GM15510 (cell line): ENCODE measurements around the gene TMEM164.

ENCODE experiments used
- POLR2A ChIP-seq: IDR thresholded peaks from 3 replicates; pipeline ENCODE4 v1.6.1; 2011; ENCODE audit warnings: borderline replicate concordance; ENCODE audit not compliant: insufficient read length; ENCODE audit errors: extremely low read depth

The TMEM164 gene

DNA sequence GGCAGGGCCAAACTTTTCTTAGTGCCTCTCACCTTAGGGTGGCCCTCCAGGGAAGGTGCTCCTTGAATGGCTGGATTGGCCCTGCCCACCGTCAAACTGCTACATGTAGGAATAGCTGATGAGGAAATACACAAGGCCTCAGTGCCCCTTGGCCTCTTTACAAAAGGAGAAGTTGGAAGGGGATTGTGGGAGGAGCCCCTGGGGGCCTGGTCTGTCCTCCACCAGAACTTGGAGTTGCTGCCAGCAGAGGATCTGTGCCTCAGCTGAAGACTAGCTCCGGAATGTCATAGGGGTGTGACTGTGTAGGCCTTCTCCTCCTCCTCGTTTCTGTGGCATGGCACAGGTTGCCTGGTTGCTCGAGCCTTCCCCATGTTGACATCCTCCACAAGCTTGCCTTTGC lies 172.2 kb downstream of the TMEM164 start:
- TF ChIP-seq POLR2A = no peak

DNA sequence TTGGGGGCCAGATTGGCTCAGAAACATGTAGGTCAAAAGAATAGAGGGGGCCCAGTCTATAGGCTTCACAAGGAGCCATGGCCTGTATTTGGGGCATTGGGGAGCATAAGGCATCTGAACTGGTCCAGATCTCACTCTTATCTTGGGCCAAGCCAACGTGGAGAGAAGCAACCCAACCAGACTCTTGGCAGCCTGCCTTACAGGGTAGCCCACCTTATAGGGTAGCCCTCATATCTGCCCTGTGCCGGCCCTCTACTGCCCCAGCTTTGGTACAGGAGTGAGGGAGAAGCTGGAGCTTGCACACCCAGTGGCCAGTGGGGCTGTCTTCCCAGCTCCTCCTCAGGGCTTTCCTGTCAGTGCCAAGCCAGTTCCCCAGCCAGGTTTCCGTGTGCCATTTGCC lies 172.8 kb downstream of the TMEM164 start:
- TF ChIP-seq POLR2A = no peak

DNA sequence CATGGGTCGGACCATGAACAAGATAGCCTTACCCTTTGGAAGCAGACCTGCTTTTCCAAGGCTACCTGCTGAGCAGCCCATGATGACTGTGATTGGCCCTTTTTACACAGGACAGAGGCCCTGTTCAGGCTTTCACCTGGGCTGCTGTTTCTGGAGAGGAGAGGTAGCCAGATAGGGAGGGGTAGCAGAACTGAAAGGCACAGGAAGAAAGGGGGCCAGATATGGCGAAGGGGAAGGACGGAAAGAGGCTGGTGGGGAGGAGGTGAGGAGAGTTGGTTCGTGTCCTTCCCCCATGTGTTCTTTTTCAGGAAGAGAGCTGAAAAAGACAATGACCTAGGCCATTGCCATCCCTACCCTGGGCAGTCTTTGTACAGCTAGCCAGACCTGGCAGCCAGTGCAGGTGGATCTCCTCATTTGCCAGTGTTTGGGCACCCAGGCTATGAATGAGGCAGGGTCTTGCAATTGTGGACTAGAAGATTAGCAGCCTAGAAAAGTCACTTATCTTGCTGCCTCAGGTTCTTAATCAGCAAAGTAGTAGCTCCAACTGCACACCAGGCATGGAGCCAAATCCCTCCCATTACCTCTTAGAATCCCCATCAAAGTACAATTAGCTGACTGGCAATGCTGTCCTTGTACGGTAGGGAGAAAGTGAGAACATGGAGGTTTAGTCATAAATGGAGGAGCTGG lies 175.4 kb downstream of the TMEM164 start:
- TF ChIP-seq POLR2A = no peak

DNA sequence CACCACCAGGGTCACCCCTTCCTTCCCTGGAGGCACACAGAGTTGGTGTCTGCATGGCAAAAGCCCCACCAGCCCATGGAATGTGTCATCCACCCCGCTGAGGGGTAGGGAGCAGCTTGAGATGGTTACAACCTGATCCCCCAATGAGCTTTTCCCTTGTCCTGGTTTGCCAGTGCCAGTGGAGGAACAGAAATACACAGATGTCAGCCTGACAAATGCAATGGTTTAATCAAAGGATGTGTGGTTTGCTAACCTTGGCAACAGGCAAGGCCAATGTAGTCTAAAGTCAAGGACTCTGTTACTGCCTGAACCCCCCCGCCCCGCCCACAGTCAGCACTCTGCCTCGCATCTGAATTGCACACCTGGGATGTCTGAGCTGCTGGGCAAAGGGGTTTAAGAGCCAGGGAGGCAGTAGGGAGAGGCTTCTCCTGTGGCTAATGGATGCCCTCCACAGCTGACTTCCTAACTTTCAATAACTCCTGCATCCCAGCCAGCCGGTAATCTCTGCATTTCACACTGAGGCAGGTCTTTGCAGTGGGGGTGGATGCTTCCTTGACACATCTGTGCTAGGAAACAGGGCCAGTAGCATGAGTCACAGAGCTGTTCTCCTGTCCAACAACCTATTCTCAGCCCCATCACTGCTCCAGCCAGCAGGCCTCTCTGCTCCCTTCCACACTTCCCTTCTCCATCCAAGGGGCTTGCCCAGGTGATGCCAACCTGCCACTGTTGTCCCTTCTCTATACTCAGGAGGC lies 177.4 kb downstream of the TMEM164 start:
- no peak for TF ChIP-seq POLR2A

DNA sequence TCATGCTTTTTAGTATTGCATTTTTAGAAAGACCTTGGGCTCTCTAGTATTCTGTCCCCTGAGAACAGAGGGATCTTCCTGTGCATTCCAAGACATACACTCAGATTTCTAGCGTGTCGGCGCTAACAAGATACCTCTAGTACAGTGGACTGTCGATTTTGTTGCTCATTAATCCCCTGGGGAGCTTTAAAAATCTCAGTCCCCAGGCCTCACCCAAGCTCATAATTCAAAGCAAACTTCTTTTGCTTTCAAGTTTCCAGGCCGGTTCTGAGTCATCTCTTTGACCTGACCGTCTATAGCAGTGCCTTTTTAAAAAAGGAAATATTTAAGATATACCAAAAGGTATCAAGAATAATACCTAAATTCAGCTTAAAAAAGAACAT lies 178.0 kb downstream of the TMEM164 start:
- no peak for TF ChIP-seq POLR2A

DNA sequence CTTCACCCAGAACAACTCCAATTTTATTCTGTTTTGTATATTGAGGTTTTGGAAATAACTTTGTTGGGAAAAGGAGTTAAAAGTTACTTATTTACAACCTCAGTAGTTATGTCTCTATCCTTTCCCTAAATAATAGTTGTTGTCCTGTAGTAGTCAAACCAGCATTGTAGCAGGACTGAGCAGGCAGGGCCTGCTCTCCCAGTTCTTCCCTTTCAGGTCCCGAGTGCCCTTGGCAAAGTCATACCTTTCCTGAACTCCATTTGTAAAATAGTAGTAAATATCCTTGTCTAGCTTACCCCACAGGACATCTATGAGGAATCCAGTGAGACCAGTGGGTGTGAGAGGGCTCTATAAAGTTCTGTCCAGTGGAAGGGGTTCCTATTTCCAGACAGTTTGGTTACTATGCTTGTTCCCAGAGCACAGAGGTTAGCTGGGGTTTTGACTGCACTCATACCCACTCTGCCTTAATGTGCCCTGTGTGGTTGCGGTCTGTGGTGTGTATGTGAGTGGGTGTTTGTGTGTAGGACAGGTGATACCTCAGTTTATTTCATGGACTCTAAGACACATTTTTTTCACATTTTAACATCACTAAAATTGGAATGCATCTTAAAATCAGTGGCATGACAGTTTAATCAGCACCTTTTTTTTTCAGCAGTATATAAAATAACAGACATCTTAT lies 178.7 kb downstream of the TMEM164 start:
- TF ChIP-seq POLR2A = no peak

DNA sequence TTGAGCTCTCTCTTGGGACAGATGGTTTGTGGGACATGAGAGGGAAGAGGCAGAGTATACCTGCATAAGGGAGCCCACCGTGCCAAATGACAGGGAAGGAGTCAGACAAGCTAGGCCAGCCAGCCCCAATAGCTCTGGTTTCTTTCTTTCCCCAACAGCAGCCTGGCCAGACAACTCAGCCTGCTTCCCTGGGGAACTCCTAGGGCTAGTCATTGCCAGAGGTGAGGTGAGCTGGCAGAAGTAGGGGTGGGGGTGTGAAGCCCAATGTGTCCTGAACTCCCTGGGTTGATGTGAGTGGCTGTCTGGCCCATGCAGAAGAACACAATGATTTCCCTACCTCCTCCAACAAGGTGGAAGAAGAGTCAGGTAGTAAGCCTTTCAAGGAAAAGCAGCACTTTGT lies 179.4 kb downstream of the TMEM164 start:
- TF ChIP-seq POLR2A = no peak

DNA sequence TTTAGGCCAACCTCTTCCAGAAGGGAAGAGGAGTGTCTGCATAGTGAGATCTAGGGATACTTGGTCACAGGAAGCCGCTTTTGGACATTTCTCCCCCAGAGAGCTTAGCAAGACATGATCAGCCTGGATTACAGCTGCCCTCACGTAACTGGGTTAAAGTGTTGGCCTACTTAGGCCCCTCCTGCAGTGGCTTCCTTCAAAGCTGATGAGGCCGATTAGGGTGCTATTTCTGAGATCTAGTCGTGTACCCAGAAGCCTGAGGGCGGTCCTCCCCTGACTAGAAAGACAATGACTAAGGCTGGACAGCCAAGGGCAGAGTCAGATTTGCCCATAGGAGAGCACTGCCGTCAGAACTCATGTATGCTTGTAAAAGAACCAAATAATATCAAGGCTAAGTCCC lies 180.0 kb downstream of the TMEM164 start:
- no peak for TF ChIP-seq POLR2A

DNA sequence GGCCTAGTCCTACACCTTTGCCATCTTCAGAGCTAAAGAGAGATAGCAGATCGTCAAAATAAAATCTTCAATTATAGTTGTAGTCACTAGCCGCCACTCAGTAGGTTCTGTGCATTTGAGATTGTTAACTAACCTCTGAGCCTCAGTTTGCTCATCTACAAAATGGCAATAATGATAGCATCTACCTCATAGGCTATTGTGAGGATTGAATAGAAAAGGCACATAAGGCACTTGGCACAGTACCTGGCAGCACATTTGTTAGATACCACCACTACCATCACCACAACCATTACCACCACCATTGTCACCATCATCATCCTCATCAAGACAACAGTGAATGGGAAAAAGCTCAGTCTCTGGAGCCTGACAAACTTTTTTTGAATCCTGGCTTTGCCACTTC lies 180.4 kb downstream of the TMEM164 start:
- no peak for TF ChIP-seq POLR2A

DNA sequence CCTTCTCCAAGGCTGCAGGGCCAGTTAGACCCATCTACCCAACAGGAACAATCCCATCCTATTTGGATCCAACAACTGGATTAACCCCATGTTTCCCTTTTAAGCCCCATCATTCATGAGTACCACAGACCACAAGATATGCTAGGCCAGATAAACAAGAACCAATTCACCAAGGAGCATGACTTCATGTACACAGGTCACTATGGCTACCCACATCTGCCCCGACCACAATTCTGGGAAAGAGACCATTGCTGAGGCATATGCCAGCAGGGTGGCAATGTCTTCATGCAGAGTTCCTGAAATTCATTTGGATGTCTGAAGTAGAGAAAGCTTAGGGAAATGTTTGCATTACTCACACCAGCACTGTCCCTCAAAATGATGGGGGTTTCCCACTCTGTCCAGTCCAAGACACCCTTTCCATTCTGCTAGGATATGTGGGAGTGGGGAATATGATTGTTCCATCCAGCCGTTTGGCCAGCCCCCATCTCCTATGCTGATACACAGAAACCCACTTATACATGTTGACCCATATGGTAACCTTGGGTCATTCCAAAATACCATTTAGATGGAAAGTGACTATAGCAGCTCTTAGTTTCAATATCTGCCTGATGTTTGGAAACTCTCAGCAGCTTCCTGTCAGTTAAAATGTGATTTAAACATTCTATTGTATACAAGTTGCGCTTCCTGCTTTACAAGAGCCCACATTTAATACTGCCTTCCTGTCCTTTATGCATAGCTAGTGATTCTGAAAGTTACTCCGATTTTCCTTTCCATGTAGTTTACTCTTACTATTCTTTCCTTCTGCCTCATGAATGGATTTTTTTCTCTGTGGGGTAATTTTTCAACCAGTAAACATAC lies 186.0 kb downstream of the TMEM164 start:
- no peak for TF ChIP-seq POLR2A

DNA sequence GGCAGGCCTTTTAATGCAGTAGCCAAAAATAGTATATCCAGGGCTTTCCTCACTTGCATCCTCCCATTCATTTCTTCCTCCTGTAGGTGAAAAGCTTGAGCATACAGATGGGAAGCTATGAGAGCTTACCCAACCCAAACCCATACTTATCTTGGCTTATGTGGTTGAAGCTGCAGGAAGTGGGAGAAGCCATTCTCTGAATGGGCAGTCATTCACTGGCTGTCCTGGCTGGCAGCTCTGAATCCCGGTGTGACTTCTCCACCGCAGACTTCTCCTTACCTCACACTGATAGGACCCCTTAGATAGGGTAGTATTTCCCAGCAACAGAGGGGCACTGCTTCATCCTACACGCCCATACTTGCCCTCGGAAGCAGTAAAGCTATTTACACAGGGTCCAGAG lies 189.6 kb downstream of the TMEM164 start:
- TF ChIP-seq POLR2A = no peak

DNA sequence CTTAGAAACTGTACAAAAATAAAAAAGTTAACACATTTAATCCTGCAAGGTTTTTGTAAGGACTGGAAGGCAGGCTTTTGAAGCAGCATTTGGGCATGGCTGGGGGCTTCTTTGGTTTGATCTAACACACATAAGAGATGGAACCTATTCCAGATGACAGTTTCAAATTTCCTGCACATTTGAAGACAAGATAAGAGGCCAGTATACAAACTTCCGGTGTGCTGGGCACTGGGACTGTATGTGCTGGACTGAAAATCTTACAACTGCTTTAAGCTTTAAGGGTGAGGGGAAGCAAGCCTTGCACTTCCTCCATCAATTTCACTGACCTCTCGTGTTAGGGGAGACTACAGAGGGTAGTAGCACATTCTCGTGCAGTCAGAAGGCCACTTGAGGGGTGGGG lies 192.1 kb downstream of the TMEM164 start:
- no peak for TF ChIP-seq POLR2A

DNA sequence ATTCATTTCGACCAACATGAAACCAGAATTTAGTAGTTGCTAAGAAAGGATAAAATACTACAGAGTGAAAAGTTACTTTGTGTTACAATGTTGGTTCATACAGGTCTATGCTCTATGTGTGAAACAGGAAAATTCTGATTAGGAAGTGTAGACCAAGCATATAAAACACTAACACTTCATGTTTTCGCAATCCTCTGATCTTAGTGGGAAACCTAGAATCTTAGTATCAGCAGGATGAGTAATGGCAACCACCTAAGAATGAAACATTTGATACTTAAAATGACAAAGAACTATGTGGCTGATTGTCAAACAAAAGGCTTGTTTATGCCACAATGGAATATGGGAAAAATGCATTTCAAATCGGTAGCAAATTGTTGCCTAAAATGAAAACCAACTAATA lies 198.9 kb downstream of the TMEM164 start:
- no peak for TF ChIP-seq POLR2A

DNA sequence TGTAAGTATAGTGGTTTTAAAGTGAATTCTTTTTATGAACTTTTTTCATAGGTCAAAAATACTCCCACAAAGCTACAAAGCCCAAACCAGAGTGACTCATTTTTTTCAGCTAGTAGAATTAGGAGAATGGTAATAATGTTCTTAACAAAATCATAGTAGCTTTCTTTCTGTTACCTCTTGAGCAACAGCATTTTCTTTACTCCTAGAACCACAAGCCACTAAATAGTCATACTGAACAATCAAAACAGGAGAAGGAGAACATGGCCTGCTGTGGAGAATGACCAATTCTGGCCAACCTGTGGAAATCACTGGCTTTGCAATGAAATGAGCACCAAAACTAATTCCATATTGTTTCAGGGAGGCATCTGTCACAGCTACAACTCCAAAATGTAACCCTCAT lies 202.1 kb downstream of the TMEM164 start:
- no peak for TF ChIP-seq POLR2A

DNA sequence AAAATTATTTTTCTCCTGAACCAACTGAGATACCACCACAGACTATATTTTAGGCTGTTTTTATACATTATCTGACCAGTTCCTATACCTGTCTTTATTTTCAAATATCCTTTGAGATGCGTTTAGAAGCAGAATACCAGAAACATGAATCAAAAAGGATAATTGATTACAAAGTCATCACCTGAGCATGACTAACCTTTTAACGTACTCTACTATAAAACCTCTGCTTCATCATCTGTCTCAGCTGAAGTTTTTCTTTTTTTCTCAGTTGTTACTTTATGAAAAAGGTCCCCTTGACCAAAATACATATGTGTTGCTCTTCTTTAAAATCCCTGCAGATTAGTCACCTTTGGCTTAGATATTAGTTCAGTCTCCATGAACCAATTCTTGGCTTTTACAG lies 205.2 kb downstream of the TMEM164 start:
- TF ChIP-seq POLR2A = no peak
